ENCODE data around the gene TMEM87A.

GRCh38 chr15:42172475-42172874 lies 100.8 kb downstream of the TMEM87A start:
- TF ChIP-seq CTCF (IDR thresholded peaks at IDR 0.05) = no peak
- TF ChIP-seq POLR2A (IDR thresholded peaks at IDR 0.05) = no peak

Data from ovary (tissue), 3 donors.